ENCODE results near the gene SLC37A3. TPM values are rescaled to one million over a fixed set of nuclear protein-coding genes. Genes with fewer than 3 reads are reported as not detected.
A peak's percentile ranks its signal among the peaks of the same experiment; 100 is the strongest.

The SLC37A3 gene
- total RNA-seq, 4 donors from 2014 or later, result 28.7 to 36.2 (median 29.9) TPM

DNA sequence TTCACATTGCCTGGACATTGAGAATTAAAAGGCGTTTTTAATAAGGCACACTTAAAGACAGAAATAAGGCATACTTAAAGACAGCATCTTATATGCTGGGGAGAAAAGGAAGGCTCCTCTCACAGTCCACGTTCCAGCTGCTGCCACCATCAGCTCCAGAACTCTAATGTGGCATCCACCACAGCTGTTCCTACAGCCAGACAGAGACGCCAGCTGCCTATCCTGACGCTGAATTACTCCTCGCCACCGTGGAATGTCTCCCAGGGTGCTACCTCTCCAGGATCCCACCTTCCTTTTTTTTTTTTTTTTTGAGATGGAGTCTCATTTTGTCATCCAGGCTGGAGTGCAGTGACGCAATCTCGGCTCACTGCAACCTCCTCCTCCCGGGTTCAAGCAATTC lies 30.8 kb downstream of the SLC37A3 start:
- no peak for DNase-seq (ENCODE audit: low spot score in 2 of 2)
- H3K4me3 ChIP-seq (ENCODE audit: low read depth, poor library complexity, severe bottlenecking), result no peak overlapping the region
- WGBS, 2 donors, result 90 to 93% methylated on average over 9 of the region's 9 CpGs
- TF ChIP-seq, protein P1, sequence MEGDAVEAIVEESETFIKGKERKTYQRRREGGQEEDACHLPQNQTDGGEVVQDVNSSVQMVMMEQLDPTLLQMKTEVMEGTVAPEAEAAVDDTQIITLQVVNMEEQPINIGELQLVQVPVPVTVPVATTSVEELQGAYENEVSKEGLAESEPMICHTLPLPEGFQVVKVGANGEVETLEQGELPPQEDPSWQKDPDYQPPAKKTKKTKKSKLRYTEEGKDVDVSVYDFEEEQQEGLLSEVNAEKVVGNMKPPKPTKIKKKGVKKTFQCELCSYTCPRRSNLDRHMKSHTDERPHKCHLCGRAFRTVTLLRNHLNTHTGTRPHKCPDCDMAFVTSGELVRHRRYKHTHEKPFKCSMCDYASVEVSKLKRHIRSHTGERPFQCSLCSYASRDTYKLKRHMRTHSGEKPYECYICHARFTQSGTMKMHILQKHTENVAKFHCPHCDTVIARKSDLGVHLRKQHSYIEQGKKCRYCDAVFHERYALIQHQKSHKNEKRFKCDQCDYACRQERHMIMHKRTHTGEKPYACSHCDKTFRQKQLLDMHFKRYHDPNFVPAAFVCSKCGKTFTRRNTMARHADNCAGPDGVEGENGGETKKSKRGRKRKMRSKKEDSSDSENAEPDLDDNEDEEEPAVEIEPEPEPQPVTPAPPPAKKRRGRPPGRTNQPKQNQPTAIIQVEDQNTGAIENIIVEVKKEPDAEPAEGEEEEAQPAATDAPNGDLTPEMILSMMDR (IDR thresholded peaks at IDR 0.05), result no peak
- no peak for TF ChIP-seq POLR2A (IDR thresholded peaks at IDR 0.05)
- intact Hi-C loops (cut with DNase I; ENCODE audit: low total_unique reads), result no loop called here

DNA sequence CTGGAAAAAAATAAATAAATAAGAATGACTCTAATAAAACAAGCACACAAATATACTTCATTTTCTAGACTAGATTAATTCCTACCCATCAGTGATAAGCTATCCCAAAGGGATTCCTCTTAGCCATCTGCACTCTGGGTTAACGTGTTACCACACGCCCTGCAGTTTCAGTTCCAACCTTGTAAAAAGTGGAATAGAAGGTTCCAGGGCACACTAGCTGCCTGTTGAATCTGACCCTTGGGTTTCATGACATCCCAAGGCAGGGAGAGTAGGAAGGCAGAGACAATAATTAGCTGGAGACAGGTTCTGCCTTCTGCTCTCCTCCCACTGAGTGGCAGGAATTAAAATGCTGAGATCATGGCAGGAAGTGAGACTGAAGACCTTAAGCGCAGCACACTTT lies 33.5 kb downstream of the SLC37A3 start:
- 47 to 48% methylated on average over 3 of the region's 3 CpGs for WGBS, 2 donors
- H3K4me3 ChIP-seq (ENCODE audit: low read depth, poor library complexity, severe bottlenecking), result no peak overlapping the region
- no peak for DNase-seq (ENCODE audit: low spot score in 2 of 2)
- intact Hi-C loops (cut with DNase I; ENCODE audit: low total_unique reads), result no loop called here
- no peak for TF ChIP-seq POLR2A (IDR thresholded peaks at IDR 0.05)
- TF ChIP-seq, protein P1 (IDR thresholded peaks at IDR 0.05), result no peak

DNA sequence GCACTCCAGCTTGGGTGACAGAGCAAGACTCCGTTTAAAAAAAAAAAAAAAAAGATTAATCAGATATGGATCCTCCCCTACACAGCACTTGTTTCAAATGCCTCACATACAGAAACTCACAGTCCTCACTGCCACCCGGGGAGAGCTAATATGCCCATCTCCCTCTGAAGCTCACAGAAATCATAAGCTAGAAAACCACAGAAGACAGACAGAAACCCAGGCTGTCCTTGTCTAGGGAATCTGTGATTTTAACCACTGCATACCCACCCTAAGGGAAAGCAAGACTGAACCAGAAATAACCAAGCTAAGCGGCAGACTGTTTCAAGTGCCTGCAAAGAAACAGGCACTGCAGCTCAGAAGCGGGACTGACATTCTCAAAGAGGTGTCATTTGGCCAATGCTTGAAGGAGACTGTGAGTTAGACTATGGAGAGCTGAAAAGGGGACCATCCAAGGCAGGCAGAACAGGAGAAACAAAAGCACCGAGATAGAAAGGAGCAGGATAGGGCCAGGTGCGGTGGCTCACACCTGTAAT lies 37.6 kb downstream of the SLC37A3 start:
- intact Hi-C loops (cut with DNase I; ENCODE audit: low total_unique reads), result no loop called here
- 81 to 84% methylated on average over 5 to 6 of the region's 6 CpGs for WGBS, 2 donors
- TF ChIP-seq, protein P1 (IDR thresholded peaks at IDR 0.05), result no peak
- no peak for TF ChIP-seq POLR2A (IDR thresholded peaks at IDR 0.05)
- DNase-seq (ENCODE audit: low spot score in 2 of 2), result no peak
- H3K4me3 ChIP-seq (ENCODE audit: low read depth, poor library complexity, severe bottlenecking), result no peak overlapping the region

DNA sequence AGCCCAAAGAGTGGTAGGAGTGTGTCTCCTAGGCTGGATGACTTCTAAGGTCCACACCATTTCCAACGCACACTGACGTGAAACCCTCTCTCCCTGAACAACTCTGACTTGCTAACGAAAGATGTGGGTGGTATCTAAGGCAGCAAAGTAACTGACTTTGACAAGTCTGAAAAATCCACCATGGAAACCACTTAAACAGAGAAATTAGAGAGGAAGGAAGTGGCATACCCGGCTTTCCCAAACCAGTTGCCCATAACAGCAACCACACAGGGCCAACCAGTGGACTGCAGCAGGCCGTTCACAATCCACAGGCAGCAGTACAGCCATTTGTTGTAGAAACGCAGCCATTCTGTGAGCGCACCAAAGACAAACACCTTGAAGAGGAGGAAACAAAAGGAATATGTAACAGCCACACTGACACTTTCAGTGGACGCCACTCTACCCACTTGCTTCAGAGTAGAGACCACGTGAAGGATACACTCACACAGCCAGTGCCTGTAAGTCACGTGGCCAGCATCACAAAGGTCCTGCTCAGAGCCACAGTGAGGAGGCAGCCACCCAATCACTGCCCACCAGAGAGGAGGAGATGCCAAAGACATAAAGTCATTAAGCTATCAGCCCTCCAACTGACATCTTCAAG lies 39.8 kb downstream of the SLC37A3 start:
- TF ChIP-seq POLR2A (IDR thresholded peaks at IDR 0.05), result no peak
- TF ChIP-seq, protein P1 (IDR thresholded peaks at IDR 0.05), result no peak
- WGBS, 2 donors, result 80 to 81% methylated on average over 10 of the region's 10 CpGs
- DNase-seq (ENCODE audit: low spot score in 2 of 2), result no peak
- intact Hi-C loops (cut with DNase I; ENCODE audit: low total_unique reads), result no loop called here
- H3K4me3 ChIP-seq (ENCODE audit: low read depth, poor library complexity, severe bottlenecking), result no peak overlapping the region

DNA sequence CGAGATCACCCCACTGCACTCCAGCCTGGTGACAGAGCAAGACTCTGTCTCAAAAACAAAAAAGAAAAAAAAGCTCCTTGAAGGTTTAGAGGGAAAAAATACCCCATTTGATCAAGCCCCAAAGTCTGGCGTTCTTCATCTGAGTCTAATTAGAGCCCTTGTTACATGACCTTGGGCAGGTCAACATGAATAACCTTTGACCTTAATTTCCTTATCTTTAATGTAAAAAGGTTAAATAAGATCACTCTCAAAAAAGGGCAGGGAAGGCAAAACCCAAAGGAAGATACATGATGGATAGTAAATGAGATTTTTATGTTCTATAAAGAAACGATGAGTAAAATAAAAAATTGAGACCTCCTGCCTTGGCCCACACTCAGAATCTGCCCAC lies 40.3 kb downstream of the SLC37A3 start:
- intact Hi-C loops (cut with DNase I; ENCODE audit: low total_unique reads), result no loop called here
- H3K4me3 ChIP-seq (ENCODE audit: low read depth, poor library complexity, severe bottlenecking), result no peak overlapping the region
- DNase-seq (ENCODE audit: low spot score in 2 of 2), result no peak
- no peak for TF ChIP-seq POLR2A (IDR thresholded peaks at IDR 0.05)
- TF ChIP-seq, protein P1 (IDR thresholded peaks at IDR 0.05), result no peak
- WGBS, 2 donors, result 81 to 88% methylated on average over 3 of the region's 3 CpGs

DNA sequence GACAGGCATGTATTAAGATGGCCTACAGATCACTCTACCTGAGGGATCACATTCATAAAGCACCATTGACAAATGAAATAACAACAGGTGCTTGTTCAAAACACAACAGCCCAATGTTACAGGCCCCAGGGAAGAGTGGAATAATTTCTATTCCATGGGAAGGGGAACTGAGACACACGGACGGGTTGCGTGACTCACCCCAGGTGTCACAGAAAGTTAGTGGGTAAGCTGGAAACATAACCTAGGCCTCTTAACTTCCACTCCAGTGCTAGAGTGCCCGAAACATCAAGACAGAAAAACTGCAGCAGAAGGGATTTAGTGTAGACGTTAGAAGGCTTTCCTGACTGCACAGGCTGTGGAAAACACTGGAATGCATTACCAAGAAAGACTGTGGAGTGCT lies 48.3 kb downstream of the SLC37A3 start:
- WGBS, 2 donors, result 72 to 78% methylated on average over 5 of the region's 5 CpGs
- intact Hi-C loops (cut with DNase I; ENCODE audit: low total_unique reads), result no loop called here
- peak in 1 of 2 donors; percentile 21 for DNase-seq (ENCODE audit: low spot score in 2 of 2)
- no peak overlapping the region for H3K4me3 ChIP-seq (ENCODE audit: low read depth, poor library complexity, severe bottlenecking)
- TF ChIP-seq, protein P1 (IDR thresholded peaks at IDR 0.05), result no peak
- TF ChIP-seq POLR2A (IDR thresholded peaks at IDR 0.05), result no peak
